ENCODE data around the gene USP3. TPM values are rescaled to one million over a fixed set of nuclear protein-coding genes. Genes with fewer than 3 reads are reported as not detected.
"Not testable (repeated sequence)": the region's sequence is repeated elsewhere in the genome, so short reads cannot be mapped to it uniquely, and the experiment has no call there.

USP3 gene
- total and polyA plus RNA-seq, 10 donors, result 29.5 to 136 (median 95.0) TPM

DNA sequence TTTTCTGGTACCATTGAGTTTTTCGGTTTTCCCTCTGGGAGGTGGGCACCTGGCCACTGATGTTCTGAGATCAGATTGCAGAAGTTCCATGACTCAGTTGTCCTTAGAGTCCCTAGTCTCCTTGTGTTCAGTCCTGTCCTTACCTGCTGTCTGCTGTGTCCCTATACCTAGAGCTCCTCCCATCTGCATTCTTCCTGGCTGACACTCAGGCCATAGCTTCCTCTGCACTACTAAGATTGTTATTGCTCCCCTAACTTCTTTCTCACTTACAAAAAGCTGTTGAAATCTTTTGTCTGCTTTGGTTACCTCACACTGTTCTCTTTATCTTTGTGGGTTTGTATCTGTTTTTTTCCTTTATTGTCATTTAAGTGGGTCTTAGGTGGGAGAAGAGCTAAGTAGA, 13.2 kb downstream of the USP3 start:
- WGBS, 5 donors, result 85 to 92% (median 87%) methylated on average over 1 of the region's 1 CpG
- Histone ChIP-seq H3K9me3 (no peaks in the 10 kb centered on the region), H3K4me3 (peak overlapping the region in 1 of 8 donors; percentile 31), H3K27ac (peak overlapping the region in 5 of 8 donors; percentile 15 to 68 (median 47)), H3K27me3 (replicated peaks in 1 of 7) (no peaks in the 10 kb centered on the region), H3K36me3 (no peaks in the 10 kb centered on the region), H3K4me1 (peaks cover 84 to 100% (median 97%) of the 10 kb centered on the region in 6 donors)
- TF ChIP-seq, protein P1, sequence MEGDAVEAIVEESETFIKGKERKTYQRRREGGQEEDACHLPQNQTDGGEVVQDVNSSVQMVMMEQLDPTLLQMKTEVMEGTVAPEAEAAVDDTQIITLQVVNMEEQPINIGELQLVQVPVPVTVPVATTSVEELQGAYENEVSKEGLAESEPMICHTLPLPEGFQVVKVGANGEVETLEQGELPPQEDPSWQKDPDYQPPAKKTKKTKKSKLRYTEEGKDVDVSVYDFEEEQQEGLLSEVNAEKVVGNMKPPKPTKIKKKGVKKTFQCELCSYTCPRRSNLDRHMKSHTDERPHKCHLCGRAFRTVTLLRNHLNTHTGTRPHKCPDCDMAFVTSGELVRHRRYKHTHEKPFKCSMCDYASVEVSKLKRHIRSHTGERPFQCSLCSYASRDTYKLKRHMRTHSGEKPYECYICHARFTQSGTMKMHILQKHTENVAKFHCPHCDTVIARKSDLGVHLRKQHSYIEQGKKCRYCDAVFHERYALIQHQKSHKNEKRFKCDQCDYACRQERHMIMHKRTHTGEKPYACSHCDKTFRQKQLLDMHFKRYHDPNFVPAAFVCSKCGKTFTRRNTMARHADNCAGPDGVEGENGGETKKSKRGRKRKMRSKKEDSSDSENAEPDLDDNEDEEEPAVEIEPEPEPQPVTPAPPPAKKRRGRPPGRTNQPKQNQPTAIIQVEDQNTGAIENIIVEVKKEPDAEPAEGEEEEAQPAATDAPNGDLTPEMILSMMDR (IDR thresholded peaks at IDR 0.05 in 8 of 11, conservative IDR thresholded peaks at IDR 0.05 in 3 of 11), result no peak
- no peak for TF ChIP-seq POLR2A (IDR thresholded peaks at IDR 0.05)
- no peak for TF ChIP-seq POLR2AphosphoS5 (IDR thresholded peaks at IDR 0.05)
- DNase-seq, result no peak
- intact Hi-C loops (cut with DNase I; ENCODE audit: low total_unique reads), result no loop called here

GRCh38 chr15:63519041-63519440, 14.6 kb downstream of the USP3 start:
- Histone ChIP-seq H3K27ac (peak overlapping the region in 1 of 8 donors; percentile 23), H3K36me3 (no peaks in the 10 kb centered on the region), H3K27me3 (replicated peaks in 1 of 7) (no peaks in the 10 kb centered on the region), H3K9me3 (no peaks in the 10 kb centered on the region), H3K4me1 (peaks cover 90 to 100% (median 97%) of the 10 kb centered on the region in 6 donors), H3K4me3 (no peak overlapping the region)
- WGBS, 5 donors, result 95 to 100% (median 98%) methylated on average over 4 of the region's 4 CpGs
- intact Hi-C loops (cut with DNase I; ENCODE audit: low total_unique reads), result no loop called here
- TF ChIP-seq POLR2A (IDR thresholded peaks at IDR 0.05), result no peak
- DNase-seq, result no peak

GRCh38 chr15:63519548-63520178, 15.3 kb downstream of the USP3 start:
- no peaks in the 10 kb centered on the region for H3K27me3 ChIP-seq (replicated peaks in 1 of 7)
- intact Hi-C loops (cut with DNase I; ENCODE audit: low total_unique reads), result no loop called here
- no peaks in the 10 kb centered on the region for H3K9me3 ChIP-seq
- WGBS, 5 donors, result 89 to 97% (median 93%) methylated on average over 7 of the region's 7 CpGs
- peaks cover 91 to 100% (median 97%) of the 10 kb centered on the region in 6 donors for H3K4me1 ChIP-seq
- DNase-seq, result no peak
- H3K4me3 ChIP-seq, result no peak overlapping the region
- H3K36me3 ChIP-seq, result no peaks in the 10 kb centered on the region
- peak overlapping the region in 1 of 8 donors; percentile 23 for H3K27ac ChIP-seq
- TF ChIP-seq POLR2AphosphoS5 (IDR thresholded peaks at IDR 0.05) (no peak), POLR2A (IDR thresholded peaks at IDR 0.05) (no peak)
- TF ChIP-seq, protein P1 (IDR thresholded peaks at IDR 0.05 in 8 of 11, conservative IDR thresholded peaks at IDR 0.05 in 3 of 11), result no peak

DNA sequence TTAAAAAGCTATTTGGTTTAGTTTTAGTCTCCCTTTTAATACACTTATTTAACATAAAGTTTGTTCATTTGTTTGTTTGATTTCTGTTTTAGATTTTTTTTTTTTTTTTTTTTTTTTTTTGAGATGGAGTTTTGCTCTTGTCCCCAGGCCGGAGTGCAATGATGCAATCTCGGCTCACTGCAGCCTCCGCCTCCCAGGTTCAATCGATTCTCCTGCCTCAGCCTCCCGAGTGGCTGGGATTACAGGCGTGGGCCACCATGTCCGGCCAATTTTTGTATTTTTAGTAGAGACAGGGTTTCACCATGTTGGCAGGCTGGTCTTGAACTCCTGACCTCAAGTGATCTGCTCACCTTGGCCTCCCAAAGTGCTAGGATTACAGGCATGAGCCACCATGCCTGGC, 16.1 kb downstream of the USP3 start:
- H3K9me3 ChIP-seq; DNase-seq; H3K27me3 ChIP-seq (replicated peaks in 1 of 7); intact Hi-C loops (cut with DNase I; ENCODE audit: low total_unique reads); H3K36me3 ChIP-seq; H3K4me3 ChIP-seq: not testable (repeated sequence)
- 85 to 91% (median 86%) methylated on average over 7 of the region's 7 CpGs for WGBS, 5 donors
- Histone ChIP-seq H3K27ac (peak overlapping the region; percentile 10 to 74 (median 66)), H3K4me1 (peaks cover 91 to 100% (median 97%) of the 10 kb centered on the region in 6 donors)

- Histone ChIP-seq H3K27me3 (replicated peaks in 1 of 7) (no peaks in the 10 kb centered on the region), H3K4me3 (no peak overlapping the region), H3K36me3 (no peaks in the 10 kb centered on the region), H3K4me1 (peaks cover 87 to 100% (median 96%) of the 10 kb centered on the region in 6 donors), H3K9me3 (no peaks in the 10 kb centered on the region), H3K27ac (peak overlapping the region; percentile 24 to 74 (median 66))
- intact Hi-C loops (cut with DNase I; ENCODE audit: low total_unique reads), result no loop called here
- TF ChIP-seq, protein P1 (IDR thresholded peaks at IDR 0.05 in 8 of 11, conservative IDR thresholded peaks at IDR 0.05 in 3 of 11), result no peak
- TF ChIP-seq POLR2A (IDR thresholded peaks at IDR 0.05), result no peak
- no peak for TF ChIP-seq POLR2AphosphoS5 (IDR thresholded peaks at IDR 0.05)
- 50 to 80% (median 75%) methylated on average over 3 of the region's 3 CpGs for WGBS, 5 donors
- no peak for DNase-seq
These were observed 17.8 kb downstream of the USP3 start for GRCh38 chr15:63522225-63522578.
